ENCODE data around the gene C1R.

- TF ChIP-seq POLR2AphosphoS5 (IDR thresholded peaks at IDR 0.05; ENCODE audit: low read depth, low read length) (no peak), POLR2A (IDR thresholded peaks at IDR 0.05; ENCODE audit: low read depth, low read length) (no peak)
Measured at GRCh38 chr12:7034464-7034863, 57.8 kb downstream of the C1R start.
